H1 (cell line): ENCODE data around the gene MTNR1A. TPM values are rescaled to one million over a fixed set of nuclear protein-coding genes. Genes with fewer than 3 reads are reported as not detected.

Source experiments
- CHD7 ChIP-seq: fragments of 300-600 bp; sonication (generic); IDR thresholded peaks from 2 replicates; pipeline ENCODE4 v1.7.1; 2012; ENCODE audit warnings: low read length, moderate library complexity, mild to moderate bottlenecking, inconsistent platforms; ENCODE audit not compliant: insufficient replicate concordance
- RAD21 ChIP-seq, 2 experiments: IDR thresholded peaks in 1 of 2; conservative IDR thresholded peaks in 1 of 2; 2 replicates each; pipeline ENCODE4 v1.6.1; 2011; ENCODE audit warnings: low read depth in 2 of 2, low read length in 2 of 2, improper control_type of control experiment in 1 of 2, inconsistent platforms in 1 of 2, mild to moderate bottlenecking in 1 of 2, moderate library complexity in 1 of 2
- polyA plus RNA-seq, 7 experiments: library from polyadenylated mRNA; depleted of rRNA in 3 of 7; stranded (reverse) in 5 of 7; unstranded in 2 of 7; fragments of >200 nt in 5 of 7; fragments of 200-250 nt in 2 of 7; gene quantifications; 1 replicate in 5 of 7; 2 replicates in 1 of 7; 4 replicates in 1 of 7; pipeline versions ENCODE4 v1.2.1 to v1.2.3, GENCODE V29; 2011 to 2013; ENCODE audit warnings: missing spikeins in 2 of 7, mixed read lengths in 2 of 7
- total RNA-seq: library from RNA; stranded (reverse); fragmentation: NEBNext Ultra II Directional; extraction: Animal tissue kit (Norgen Biotek cat#: 25700); gene quantifications from 2 replicates; pipeline ENCODE4 v1.2.1, GENCODE V29; 2021

The MTNR1A gene
- total and polyA plus RNA-seq, 2 of the 8 experiments (the other 6 are each of a cell fraction or from before 2014, with no cell fraction given) = 0.45 to 1.0 TPM

- TF ChIP-seq CHD7 (no peak), RAD21 (IDR thresholded peaks at IDR 0.05 in 1 of 2, conservative IDR thresholded peaks at IDR 0.05 in 1 of 2; ENCODE audit: low read depth in 2 of 2, low read length in 2 of 2) (no peak)
Observed at GRCh38 chr4:186494496-186494895, 60.9 kb downstream of the MTNR1A start (continued).
